SK-N-MC (cell line): ENCODE data around the gene TP63.

ENCODE experiments used
- EZH2 ChIP-seq: fragments of 200-600 bp; sonication (generic); IDR thresholded peaks from one replicate; pipeline ENCODE4 v1.6.1; 2017; ENCODE audit warnings: antibody characterized with exemption
- FOXP2 ChIP-seq: optimal IDR thresholded peaks from 2 replicates; pipeline ENCODE3; 2011; ENCODE audit warnings: mild to moderate bottlenecking, moderate library complexity; ENCODE audit not compliant: insufficient read depth; ENCODE audit errors: extremely low read length, control extremely low read depth
- POLR2AphosphoS5 ChIP-seq: IDR thresholded peaks from 2 replicates; pipeline ENCODE4 v1.6.1; 2012; ENCODE audit warnings: mild to moderate bottlenecking, low read depth, low read length, borderline replicate concordance

DNA sequence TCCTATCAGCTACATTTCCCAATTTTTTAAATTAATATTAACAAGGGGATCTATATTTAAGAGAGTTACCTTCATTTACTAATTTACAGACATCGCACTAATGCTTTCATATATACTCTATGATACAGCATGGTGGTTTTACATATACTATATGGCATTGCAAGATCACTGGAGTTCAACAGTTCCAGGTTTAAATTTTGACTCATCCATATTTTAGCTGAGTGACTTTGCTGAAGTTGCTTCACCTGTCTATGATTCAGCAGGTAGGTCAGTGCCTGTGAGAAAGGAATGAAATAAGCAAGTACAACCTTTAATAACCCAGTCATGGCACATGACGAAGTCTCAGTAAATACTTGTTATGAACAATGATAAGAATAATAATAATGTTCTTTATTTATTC, 278.4 kb downstream of the TP63 start:
- TF ChIP-seq EZH2: no peak
- no peak for TF ChIP-seq POLR2AphosphoS5
- no peak for TF ChIP-seq FOXP2
